HG03280 (cell line): ENCODE measurements around the gene RNFT1.
"Not testable (repeated sequence)": the region's sequence is repeated elsewhere in the genome, so short reads cannot be mapped to it uniquely, and the experiment has no call there.

Source experiments
- ATAC-seq: cut with Tn5 transposase; IDR thresholded peaks from one replicate; pipeline ENCODE4 v1.9.1; 2021; ENCODE audit warnings: mild to moderate bottlenecking, moderate library complexity; ENCODE audit not compliant: unreplicated experiment

RNFT1 gene, protein sequence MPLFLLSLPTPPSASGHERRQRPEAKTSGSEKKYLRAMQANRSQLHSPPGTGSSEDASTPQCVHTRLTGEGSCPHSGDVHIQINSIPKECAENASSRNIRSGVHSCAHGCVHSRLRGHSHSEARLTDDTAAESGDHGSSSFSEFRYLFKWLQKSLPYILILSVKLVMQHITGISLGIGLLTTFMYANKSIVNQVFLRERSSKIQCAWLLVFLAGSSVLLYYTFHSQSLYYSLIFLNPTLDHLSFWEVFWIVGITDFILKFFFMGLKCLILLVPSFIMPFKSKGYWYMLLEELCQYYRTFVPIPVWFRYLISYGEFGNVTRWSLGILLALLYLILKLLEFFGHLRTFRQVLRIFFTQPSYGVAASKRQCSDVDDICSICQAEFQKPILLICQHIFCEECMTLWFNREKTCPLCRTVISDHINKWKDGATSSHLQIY

DNA sequence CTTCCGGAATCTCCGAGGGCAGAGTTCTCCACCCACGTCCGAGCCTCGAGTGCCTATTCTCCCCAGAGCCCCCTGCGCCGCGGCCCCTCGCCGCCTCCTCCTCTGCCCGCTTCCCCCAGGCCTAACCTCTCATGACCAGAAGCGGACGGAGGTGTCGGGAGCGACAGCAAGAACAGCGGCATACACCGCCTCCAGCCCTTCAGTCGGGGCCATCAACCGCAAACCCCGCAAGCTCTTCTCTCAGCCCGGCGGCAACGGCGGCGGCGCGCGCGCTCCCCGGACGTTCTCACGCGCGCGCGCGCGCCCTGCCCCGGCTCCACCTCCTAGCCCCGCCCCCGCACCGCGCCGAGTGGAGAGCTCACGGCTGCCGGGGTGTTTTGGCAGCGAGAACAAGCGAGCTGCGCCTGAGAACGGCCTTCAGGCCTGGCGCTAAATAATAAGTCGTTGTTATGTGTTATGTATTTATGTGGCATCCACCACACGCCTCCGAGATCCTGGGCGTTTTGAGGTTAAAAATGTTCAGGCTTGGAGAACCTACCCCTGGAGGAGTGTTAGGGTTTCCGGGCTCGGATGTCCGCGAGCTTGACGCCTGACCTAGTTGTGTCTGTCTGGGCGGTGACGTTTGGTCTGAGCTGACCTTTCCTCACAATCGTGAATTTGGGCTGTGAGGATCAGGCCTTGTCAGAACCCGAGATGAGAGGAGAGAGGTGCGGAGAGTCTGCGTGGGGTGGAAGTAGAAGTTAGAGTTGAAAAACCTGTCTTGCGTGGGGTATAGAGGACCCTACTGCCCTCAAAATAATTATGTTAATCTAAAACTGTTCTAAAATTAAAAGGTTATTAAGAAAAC, at the start of gene RNFT1:
Gene RNFT1 (minus strand): TSS at position 259 of the 847 bp plus-strand sequence. CDS start 77 bp downstream, at position 182.
- ATAC-seq: peak; percentile 86

- not testable (repeated sequence) for ATAC-seq
Observed at GRCh38 chr17:60009326-60009725, 44.8 kb upstream of the RNFT1 start.

DNA sequence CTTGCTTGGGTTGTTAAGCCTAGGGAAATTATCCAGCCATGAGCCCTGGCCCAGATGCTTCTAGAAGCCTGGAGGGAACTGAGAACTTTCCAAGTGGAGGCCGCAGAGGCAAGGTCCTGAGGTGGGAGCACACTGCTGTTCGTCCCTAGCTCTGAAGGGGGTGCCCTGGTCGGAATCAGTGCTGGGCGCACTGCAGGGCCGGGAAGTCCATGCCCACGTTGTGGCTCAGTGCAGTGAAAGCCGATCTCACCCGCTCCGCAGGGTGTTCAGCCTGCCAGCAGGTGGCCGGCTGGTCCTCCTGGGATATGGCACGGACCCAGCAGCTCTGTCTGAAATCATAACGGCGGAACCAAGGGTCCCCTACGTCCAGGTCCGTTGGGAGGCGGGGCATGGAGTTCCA, 43.8 kb upstream of the RNFT1 start:
- not testable (repeated sequence) for ATAC-seq

DNA sequence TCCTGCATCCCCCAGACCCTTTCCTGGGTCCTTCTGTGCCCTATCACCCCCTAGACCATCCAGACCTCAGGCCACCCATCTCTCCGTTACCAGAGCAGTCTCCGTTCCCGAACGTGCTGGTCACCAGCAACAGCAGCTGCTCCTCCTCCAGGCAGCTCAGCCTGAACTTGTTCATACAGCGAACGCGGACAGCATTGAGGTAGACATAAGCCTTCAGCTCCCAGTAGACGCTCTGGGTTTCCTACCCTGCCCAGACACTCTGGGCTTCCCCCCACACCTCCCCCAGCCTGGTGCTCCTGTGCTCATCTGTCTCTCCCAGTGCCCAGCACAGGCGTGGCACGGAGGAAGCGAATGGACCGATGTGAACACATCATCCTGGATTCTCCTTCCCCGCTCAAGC, 41.6 kb upstream of the RNFT1 start:
- no peak for ATAC-seq

DNA sequence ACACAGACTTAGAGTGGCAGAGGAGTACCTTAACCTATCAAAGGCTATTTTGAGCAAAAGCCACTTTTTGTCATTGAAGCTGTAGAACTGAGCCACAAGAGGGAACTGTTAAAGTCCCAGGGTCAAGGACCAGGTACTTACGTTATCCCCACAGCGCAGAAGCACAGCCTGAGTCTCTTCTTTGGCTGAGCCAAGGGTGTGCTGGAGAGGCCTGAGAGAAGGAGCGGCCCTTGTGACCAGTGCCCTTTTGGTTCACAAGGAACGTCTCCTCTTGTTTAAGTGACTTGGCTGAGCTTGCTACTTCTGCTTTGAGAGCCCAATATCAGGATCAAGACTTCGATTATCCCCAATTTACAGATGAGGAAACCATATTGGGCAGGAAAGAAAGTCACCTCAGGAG, 40.0 kb upstream of the RNFT1 start:
- ATAC-seq: not testable (repeated sequence)

GRCh38 chr17:60002405-60002804, 37.9 kb upstream of the RNFT1 start:
- not testable (repeated sequence) for ATAC-seq

DNA sequence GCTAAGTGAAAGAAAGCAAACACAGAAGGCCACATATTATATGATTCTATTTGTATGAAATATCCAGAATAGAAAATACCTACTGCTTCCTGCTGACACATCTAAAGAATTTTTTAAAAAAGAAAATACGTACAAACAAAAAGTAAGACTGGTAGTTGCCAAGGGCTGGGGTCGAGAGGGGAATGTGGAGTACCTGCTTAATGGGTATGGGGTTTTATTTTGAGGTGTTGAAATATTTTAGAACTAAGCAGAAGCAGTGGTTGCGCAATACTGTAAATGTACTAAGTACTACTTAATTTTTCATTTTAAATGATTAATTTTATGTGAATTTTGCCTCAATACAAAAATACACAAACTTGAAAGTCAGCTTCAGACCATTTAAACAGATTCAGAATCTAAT, 32.1 kb upstream of the RNFT1 start:
- not testable (repeated sequence) for ATAC-seq

- not testable (repeated sequence) for ATAC-seq
Observed at GRCh38 chr17:59975166-59975565, 10.6 kb upstream of the RNFT1 start.

GRCh38 chr17:59973483-59973882, 8.9 kb upstream of the RNFT1 start:
- not testable (repeated sequence) for ATAC-seq

DNA sequence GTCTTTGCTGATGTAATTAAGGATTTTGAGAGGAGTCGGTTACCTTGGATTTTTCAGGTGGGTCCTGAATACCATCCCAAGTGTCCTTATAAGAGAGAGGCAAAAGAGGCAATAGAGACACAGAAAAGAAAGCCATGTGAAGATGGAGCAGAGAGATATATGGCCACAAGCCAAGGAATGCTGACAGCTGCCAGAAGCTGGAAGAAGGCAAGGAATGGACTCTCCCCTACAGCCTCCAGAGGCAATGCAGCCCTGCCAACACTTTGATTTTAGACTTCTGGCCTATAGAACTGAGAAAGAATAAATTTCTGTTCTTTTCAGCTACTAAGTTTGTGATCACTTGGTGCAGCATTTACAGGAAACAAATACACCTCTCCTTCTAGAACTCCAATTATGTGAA, 8.2 kb upstream of the RNFT1 start:
- no peak for ATAC-seq

GRCh38 chr17:59971771-59972170, 7.2 kb upstream of the RNFT1 start:
- ATAC-seq: not testable (repeated sequence)

- peak; percentile 36 for ATAC-seq
Observed at GRCh38 chr17:59963738-59964481, 630 bp downstream of the RNFT1 start.

GRCh38 chr17:59962739-59963318, 1.7 kb downstream of the RNFT1 start:
- ATAC-seq: no peak

DNA sequence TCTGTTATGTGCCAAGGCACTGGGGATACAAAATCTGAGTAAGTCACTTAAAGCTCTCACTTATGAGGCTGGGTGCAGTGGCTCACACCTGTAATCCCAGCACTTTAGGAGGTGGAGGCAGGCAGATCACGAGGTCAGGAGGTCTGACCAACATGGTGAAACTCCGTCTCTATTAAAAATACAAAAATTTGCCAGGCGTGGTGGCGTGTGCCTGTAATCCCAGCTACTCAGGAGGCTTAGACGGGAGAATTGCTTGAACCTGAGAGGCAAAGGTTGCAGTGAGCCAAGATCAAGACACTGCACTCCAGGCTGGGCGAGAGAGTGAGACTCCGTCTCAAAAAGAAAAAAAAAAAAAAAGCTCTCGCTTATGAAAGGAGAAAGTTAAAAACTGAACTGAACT, 5.0 kb downstream of the RNFT1 start:
- ATAC-seq: not testable (repeated sequence)

DNA sequence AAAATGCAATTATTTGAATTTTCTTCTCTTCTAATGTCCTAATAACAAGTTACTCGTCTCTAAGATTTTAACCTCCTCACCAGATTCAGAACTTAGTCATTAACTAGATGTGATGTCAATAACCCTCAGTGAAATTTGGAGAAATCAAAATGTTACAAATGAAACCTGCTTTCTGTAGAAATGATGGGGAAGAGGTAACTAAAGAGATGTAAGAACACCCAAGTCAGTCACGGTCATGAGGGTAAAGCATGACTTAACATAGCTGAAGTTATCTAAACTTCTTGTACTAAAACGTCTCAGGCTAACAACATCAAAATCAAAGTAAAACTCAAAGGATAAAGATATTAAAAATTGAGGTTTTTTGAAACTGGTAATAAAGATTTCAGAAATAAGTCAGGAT, 9.7 kb downstream of the RNFT1 start:
- ATAC-seq: no peak

DNA sequence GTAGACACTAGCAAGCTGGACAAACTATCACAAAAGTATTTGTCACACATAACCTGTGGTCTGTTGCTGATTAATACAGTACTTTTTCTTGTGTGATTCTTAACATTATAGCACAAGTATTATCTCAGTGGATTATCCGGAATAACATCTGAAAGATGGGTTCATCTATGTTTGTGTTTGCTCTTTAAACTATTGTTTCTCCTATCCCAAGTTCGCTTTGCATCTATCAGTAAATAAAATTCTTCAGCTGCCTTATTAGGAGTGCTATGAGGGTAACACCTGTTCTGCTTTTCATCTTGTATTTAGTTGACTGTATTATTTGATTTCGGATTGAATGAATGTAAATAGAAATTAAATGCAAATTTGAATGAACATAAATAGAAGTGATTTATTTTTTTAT, 14.5 kb downstream of the RNFT1 start:
- ATAC-seq: no peak

DNA sequence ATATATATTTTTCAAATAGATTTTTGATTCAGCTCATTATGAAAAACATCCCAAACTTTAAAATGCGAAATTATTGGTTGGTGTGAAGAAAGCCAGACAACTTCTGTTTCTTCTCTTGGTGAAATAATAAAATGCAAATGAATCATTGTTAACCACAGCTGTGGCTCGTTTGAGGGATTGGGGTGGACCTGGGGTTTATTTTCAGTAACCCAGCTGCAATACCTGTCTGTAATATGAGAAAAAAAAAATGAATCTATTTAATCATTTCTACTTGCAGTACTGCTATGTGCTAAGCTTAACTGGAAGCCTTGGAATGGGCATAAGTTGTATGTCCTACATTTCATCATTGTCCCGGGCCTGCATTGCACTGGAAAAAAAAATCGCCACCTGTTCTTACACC, 17.2 kb downstream of the RNFT1 start:
- not testable (repeated sequence) for ATAC-seq

DNA sequence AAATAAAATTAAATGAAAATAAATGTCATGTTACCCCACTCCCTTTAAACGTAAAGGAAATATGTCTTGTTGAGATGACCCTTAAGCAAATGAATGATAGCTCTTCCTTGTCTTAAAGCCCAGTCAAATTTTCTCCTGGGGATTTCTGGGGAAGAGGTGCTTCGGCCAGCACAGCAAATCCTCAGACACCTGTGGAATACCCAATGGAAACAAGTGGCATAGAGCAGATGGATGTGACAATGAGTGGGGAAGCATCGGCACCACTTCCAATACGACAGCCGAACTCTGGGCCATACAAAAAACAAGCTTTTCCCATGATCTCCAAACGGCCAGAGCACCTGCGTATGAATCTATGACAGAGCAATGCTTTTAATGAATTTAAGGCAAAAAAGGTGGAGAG, 18.1 kb downstream of the RNFT1 start:
- not testable (repeated sequence) for ATAC-seq

DNA sequence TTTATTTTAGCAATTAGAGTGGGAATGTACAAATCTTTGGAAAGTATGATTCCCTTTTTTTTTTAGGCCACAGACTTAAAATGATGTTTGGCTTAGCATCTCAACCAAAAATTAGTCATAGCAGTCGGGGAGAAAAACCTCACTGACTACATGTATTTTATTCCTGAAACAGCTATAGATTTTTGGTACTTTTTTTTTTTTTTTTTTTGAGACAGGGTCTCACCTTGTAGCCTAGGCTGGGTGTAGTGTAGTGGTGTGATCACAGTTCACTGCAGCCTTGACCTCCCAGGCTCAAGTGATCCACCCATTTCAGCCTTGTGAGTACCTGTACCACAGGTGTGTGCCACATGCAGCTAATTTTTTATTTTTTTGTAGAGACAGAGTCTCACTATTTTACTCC, 23.4 kb downstream of the RNFT1 start:
- no peak for ATAC-seq

- ATAC-seq: not testable (repeated sequence)
Observed at GRCh38 chr17:59940697-59941096, 23.8 kb downstream of the RNFT1 start.

DNA sequence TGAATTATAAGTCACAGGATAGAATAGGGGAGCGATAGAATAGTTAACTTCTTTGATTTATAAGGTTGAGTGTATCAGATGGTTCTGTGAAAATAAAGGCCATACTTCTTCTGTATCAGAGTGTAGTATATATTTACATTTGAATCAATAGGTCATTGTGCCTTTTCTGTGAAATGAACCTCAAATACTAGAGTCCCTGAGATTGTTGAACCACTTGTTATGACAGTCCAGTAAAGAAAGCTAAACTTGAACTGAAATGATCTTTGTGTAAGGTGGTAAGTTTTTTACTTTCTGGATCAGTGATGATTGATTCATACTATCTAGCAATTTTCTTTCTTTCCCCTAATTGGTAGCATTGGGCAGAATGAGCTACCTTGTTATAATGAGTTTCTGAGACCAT, 31.2 kb downstream of the RNFT1 start:
- ATAC-seq: not testable (repeated sequence)
